CD4-positive, alpha-beta T cell treated with Interleukin-2 at 100 ng/mL for 4 hours (primary cell): ENCODE results near the gene IQGAP1.
A peak's percentile ranks its signal among the peaks of the same experiment; 100 is the strongest.

Experiments
- DNase-seq: peaks from one replicate; pipeline ENCODE4 v3.0.0-alpha.2; 2020; ENCODE audit warnings: low spot score

Gene IQGAP1

GRCh38 chr15:90367576-90367975 lies 20.5 kb upstream of the IQGAP1 start:
- no peak for DNase-seq

DNA sequence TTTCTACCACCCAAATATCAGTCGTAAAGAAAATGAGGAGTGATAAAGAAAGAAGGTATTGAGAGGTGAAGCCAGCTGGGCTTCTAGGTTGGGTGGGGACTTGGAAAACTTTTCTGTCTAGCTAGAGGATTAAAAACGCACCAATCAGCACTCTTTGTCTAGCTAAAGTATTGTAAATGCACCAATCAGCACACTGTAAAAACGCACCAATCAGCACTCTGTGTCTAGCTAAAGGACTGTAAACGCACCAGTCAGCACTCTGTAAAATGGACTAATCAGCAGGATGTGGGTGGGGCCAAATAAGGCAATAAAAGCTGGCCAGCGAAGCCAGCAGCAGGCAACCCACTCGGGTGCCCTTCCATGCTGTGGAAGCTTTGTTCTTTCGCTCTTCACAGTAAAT lies 13.0 kb upstream of the IQGAP1 start:
- DNase-seq = no peak

- peak; percentile 78 for DNase-seq
These were observed 11.3 kb upstream of the IQGAP1 start for GRCh38 chr15:90376789-90377188.

- DNase-seq = no peak
These were observed 8.8 kb upstream of the IQGAP1 start for GRCh38 chr15:90379263-90379662.

DNA sequence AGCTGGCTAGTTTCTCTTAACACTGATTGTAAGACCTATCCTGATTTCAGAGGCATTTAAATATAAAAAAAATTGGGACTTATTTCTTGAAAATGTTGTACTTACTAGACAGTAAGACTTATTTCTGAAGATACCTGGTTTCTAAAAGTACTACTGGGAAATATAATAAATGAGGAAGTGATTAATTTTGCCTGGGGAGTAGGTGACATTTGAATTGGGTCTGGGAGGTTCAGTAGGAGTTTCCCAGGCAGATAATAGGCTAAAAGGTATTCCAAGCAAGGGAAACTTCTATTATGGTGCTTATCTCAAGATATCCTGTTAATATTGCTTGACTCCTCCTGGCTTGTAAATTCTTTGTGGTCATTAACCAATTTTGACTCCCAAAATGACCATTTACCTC lies 6.5 kb upstream of the IQGAP1 start:
- DNase-seq = no peak

- DNase-seq = no peak
These were observed 5.7 kb upstream of the IQGAP1 start for GRCh38 chr15:90382320-90382719.

- DNase-seq = no peak
These were observed 1.8 kb upstream of the IQGAP1 start for GRCh38 chr15:90386221-90386620.

DNA sequence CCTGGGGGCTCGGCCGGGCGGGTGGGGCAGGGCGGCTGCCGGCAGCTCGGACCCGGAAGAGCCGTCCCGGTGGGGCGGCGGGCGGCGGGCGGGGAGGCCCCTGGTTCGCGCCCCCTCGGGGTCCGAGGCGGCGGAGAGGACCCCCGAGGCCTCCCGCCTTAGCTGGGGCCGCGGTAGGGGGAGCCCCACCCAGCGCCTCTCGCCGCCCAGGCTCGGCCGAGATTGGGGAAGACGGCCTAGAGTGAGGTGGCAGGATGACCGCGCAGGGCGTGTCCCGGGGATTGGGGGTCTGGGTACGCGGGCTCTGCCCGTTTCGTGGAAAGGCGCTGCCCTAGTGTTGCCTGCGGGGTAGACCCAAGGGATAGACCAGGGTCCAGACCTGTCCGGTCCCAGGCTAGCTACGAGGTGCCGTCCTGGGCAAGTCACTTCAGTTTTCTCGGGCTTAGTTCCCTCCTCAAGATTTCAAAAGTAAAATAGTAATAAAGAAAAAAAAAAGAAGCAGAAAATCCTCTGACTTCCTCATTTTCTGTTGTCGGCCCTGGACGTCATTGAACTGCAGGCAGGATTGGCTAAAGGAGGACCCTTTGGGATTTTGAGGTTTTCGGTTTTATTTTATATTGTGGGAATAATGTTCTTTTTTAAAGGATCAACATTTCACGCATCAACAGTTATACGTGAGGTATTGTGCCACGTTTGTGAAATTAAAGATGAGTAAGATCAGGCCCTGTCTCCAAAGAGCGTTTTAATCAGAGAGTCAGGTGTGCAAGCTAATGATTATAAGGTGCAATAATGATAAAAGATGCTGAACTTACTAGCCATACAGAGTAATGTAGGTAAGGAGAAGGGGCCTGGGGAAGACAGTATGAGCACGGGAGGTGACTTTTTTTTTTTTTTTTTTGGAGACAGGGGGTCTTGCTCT lies 679 bp downstream of the IQGAP1 start:
- peak; percentile 61 for DNase-seq

- DNase-seq = no peak
These were observed 1.5 kb downstream of the IQGAP1 start for GRCh38 chr15:90389513-90389912.

DNA sequence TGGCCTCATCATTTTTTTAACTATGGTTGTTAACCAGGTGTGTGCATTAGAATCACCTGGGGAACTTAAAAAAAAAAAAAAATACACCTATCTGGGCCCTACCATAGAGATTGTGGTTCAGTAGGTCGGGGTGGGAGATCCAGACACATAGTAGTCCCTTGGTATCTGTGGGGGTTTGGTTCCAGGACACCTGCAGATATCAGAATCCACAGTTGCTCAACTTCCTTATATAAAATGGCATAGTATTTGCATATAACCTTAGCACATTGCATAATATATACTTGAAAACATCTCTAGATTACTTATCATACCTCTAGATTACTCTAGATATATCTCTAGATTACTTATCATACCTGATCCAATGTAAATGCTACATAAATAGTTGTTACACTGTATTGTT lies 5.0 kb downstream of the IQGAP1 start:
- DNase-seq = no peak

GRCh38 chr15:90394074-90394473 lies 6.0 kb downstream of the IQGAP1 start:
- DNase-seq = no peak

DNA sequence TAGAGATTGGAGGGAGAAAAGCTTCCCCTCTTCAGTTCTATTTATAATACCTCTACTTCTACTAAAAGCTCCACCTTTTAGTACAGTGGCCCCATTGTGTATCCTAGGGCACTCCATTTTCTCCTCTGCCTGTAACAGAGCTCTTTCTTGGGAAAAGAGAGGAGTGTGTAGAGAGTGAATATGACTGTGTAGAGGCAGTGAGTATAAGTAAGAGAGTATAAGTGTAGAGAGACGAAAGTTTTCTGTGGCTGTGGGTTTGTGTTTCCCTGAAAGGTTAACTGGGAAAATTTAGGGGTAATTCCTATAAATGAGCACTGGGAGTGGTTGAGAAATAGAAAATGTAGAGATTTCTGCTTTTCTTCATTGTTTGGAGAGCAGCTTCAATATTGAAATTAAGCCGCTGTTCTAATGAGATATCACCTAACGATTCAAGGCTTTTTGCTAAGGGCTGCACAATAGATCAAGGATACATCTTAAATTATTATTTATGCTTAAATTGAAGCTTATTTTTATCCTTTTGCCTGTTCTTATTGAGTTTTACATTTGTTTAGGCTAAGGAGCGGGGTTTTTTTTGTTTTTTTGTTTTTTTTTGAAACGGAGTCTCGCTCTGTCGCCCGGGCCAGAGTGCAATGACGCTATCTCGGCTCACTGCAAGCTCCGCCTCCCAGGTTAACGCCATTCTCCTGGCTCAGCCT lies 6.9 kb downstream of the IQGAP1 start:
- DNase-seq = no peak

GRCh38 chr15:90396321-90396720 lies 8.3 kb downstream of the IQGAP1 start:
- DNase-seq = no peak

- DNase-seq = peak; percentile 33
These were observed 12.1 kb downstream of the IQGAP1 start for GRCh38 chr15:90400005-90400758.

- peak; percentile 91 for DNase-seq
These were observed 12.8 kb downstream of the IQGAP1 start for GRCh38 chr15:90400759-90401314.

DNA sequence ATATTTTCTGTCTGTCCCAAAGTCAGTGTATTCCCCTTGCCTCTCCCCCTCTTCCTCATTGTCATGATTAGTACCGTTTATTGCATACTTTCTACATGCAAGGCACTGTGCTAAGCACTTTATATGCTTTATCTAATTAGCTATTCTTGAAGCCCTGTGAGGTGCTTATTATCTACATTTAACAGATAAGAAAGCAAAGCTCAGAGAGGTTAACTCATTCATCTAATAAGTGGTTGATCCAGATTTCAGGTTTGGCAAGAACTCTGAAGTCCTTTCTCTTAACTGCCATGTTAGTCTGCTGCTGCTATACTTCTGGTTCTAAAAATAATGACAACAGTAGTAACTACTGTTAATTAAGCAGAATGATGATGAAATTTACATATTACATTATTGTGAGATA lies 13.5 kb downstream of the IQGAP1 start:
- no peak for DNase-seq

- DNase-seq = peak; percentile 30
These were observed 14.2 kb downstream of the IQGAP1 start for GRCh38 chr15:90402223-90402622.

DNA sequence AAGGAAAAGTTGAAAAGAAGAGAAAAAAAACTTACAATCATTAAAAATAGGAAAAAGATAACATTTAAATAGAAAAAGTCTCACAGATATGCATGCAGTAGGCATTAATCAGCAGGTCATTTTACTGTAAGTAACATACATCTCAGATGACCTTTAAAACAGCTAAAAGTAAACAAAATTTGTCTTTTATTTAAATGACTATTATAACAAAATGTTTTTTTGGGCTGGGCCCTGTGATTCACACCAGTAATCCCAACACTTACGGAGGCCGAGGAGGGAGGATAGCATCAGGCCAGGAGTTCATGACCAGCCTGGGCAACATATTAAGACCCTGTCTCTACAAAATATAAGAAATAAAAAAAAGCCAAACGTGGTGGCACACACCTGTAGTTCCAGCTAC lies 14.7 kb downstream of the IQGAP1 start:
- no peak for DNase-seq

DNA sequence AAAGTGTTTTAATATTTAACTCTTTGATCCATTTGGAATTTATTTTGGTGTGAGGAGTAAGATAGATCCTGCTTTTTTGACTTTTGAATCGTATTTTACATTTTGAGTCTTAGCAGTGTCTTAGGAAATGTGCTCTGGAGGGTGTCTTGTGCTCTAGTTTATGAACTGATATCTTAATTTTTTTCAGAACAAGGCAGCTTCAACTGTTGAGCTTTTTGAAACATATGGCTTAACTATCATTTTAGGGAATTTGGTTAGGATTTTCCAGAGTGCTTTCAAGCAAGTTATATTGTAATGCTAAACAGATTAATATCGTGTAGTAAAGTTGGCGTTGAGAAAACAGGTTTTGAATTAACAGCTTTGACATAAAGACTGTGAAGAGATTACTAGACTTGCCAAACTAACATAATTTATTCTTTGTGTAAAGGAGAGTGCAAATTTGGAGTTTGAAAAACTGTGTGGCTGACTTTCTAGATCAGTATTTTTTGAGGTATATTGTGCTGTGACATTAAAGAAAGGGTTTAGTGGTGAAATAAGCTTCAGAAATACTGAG lies 17.1 kb downstream of the IQGAP1 start:
- no peak for DNase-seq

- DNase-seq = no peak
These were observed 19.3 kb downstream of the IQGAP1 start for GRCh38 chr15:90407336-90407735.

DNA sequence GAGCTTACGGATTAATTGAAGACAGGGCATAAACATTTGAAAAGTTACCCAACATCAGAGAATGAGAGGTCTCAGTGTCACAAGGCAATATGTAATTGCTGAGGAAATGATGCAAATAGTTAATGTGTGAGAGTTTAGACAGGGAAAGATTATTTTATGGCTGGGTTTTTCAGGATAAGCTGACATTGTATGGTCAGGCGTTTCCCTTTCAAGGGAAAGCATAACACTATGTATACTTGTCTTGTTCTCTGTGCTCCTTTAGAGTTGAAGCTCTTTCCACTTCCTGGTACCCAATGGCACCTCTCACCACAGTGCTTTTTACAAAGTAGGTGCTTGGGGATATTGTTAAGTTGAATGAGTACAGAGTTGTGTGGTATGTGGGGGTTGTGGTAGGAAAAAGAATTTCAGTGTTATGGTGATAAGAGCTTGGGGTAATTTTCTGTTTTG lies 19.9 kb downstream of the IQGAP1 start:
- peak; percentile 68 for DNase-seq

DNA sequence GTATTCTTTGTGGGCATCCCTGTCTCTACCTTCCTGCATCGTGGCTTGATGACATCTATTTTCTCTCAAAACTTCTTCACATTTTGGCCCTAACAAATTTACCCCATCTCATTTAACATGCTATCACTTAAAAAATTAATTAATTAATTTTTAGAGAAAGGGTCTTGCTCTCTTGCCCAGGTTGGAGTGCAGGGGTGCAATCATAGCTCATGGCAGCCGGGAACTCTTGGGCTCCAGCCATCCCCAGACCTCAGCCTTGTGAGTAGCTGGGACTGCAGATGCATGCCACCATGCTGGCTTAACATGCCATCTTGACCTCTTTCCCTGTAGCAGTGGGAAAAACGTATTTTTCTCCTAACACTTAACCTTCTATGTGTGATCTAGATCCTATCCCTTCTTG lies 20.6 kb downstream of the IQGAP1 start:
- no peak for DNase-seq
